Retinal pigment epithelial cell (primary cell): ENCODE data around the gene KLF18.
"Not testable (repeated sequence)": the region's sequence is repeated elsewhere in the genome, so short reads cannot be mapped to it uniquely, and the experiment has no call there.

Source experiments
- DNase-seq: peaks from one replicate; pipeline ENCODE4 v3.0.0-alpha.2; 2010; ENCODE audit warnings: low read depth
- H3K4me3 ChIP-seq: 2 replicates; pipeline ENCODE4 v1.5.1; 2011; ENCODE audit warnings: mild to moderate bottlenecking, low read length, control low read depth, moderate library complexity
- CTCF ChIP-seq: conservative IDR thresholded peaks from 2 replicates; pipeline ENCODE4 v1.5.1; 2011; ENCODE audit warnings: low read depth, low read length, control low read depth, inconsistent platforms

The KLF18 gene

GRCh38 chr1:44119525-44119924 is 21.9 kb downstream of the KLF18 start:
- no peak overlapping the region for H3K4me3 ChIP-seq
- no peak for DNase-seq
- TF ChIP-seq CTCF: no peak

DNA sequence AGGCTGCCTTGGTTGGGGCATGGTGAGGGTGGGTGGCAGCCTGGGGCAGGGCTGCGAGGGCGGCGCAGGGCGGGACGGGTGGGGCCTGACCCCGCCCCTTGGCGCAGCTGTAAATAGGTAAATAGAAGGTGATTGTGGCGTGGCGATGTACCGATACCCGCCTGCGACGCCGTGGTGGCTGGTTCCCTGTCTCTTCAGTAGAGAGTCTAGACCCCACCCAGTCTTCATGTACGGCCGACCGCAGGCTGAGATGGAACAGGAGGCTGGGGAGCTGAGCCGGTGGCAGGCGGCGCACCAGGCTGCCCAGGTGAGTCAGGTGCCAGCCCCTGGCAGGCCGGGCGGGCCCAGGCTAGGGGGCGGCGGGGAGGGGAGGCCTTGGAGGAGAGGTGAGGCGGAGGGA is 22.7 kb downstream of the KLF18 start, which contains the start of gene KLF17:
Gene KLF17 (plus strand): TSS at position 140 of the 400 bp plus-strand sequence. CDS start 87 bp downstream, at position 227.
- H3K4me3 ChIP-seq: no peak within 1 kb of the TSS
- TF ChIP-seq CTCF: no peak
- DNase-seq: no peak

GRCh38 chr1:44117272-44117671 is 24.2 kb downstream of the KLF18 start:
- not testable (repeated sequence) for H3K4me3 ChIP-seq, DNase-seq

DNA sequence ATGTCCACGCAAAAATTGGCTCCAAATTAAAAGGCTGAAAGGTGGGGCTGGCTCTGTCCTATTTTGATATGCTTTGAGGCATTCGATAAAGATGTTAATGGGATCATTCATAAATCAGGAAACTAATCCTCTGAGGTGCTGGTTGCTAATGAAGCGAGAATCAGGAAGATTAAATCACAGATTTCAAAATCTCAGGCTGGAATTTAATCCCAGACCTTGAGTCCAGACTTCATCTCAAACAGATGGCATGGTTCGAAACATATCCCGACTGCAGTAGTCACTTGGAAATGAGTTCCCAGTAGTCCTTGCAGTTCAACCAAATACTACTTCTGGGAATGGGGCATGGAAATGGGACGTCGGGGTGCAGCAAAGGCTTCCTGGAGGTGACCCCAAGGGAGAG is 27.3 kb downstream of the KLF18 start:
- TF ChIP-seq CTCF: no peak
- no peak for DNase-seq
- no peak overlapping the region for H3K4me3 ChIP-seq

DNA sequence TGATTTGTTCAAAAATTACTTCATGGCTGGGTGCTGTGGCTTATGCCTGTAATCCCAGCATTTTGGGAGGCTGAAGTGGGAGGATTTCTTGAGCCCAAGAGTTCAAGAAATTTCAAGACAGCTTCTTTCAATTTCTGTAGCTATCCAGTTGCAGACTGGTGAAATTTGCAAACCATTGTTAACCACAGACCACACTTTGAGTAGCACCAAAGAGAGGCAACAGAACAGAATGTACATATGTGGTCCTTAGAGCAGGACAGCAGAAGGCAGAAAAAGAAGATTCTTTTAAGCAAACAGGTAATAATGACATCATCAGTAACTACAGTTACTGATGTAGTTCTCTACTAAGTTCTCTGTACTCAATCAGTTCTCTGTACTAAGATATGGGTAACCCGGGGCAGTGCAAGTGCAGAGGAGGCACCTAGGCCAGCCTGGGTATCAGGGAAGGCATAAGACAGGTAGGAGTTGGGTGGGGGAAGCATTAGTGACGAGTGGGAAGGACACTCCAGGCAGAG is 28.3 kb downstream of the KLF18 start:
- no peak for TF ChIP-seq CTCF

DNA sequence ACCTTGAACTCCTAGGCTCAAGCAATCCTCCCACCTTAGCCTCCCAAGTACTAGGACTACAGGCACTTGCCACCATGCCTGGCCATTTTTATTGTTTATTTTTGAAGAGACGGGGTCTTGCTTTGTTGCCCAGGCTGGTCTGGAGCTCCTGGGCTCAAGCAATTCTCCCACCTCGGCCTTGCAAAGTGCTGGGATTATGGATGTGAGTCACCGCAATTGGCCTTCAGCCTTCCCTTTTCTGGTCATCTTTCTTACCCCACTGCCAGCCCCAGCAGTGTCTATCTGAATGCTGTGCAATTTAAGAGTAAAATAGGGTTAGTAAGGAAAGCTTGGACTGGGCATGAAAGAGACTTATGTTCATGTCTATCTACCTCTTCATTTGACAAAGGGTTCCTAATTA is 28.9 kb downstream of the KLF18 start:
- no peak overlapping the region for H3K4me3 ChIP-seq
- no peak for DNase-seq
- TF ChIP-seq CTCF: no peak

More for the DNA sequence above, 28.3 kb downstream of the KLF18 start:
- no peak overlapping the region for H3K4me3 ChIP-seq
- DNase-seq: no peak

- no peak for TF ChIP-seq CTCF
- H3K4me3 ChIP-seq: no peak overlapping the region
- DNase-seq: no peak
These were observed 29.6 kb downstream of the KLF18 start for GRCh38 chr1:44111861-44112260.

DNA sequence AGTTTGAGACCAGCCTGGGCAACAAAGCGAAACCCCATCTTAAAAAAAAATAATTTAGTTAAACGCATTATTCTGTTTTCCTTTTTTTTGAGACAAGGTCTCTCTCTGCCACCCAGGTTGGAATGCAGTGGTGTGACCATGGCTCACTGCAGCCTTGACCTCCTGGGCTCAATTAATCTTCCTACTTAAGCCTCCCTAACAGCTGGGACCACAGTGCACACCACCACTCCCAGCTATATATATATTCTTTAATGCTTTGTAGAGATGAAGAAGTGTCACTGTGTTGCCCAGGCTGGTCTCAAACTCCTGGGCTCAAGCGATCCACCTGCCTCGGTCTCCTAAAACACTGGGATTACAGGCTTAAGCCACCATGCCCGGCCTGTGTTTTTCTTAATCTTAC is 30.5 kb downstream of the KLF18 start:
- no peak for TF ChIP-seq CTCF
- DNase-seq: no peak

More for the DNA sequence above, 30.5 kb downstream of the KLF18 start:
- no peak overlapping the region for H3K4me3 ChIP-seq
